Panc1 (cell line): ENCODE results near the gene GRIA4. TPM values are rescaled to one million over a fixed set of nuclear protein-coding genes. Genes with fewer than 3 reads are reported as not detected.

Experiments
- ATAC-seq: fragments of 200-7000 bp; cut with Tn5 transposase; 2 replicates; pipeline ENCODE4 v1.9.1; 2020; ENCODE audit warnings: mild to moderate bottlenecking, moderate library complexity
- BruUV-seq: library from RNA; stranded (reverse); fragments of 400-500 nt; replicated peaks from 2 replicates; lab custom pipeline; 2021; lab: Mats Ljungman, UMichigan
- CTCF ChIA-PET: fragments of 300-600 bp; sonication (Branson Sonifier 250); formaldehyde crosslinking; loops from one replicate; lab custom pipeline; 2022; ENCODE audit warnings: antibody characterized with exemption; lab: Charles Lee
- POLR2A ChIA-PET: fragments of 300-600 bp; sonication (Branson Sonifier 250); formaldehyde crosslinking; loops from one replicate; lab custom pipeline; 2022; ENCODE audit warnings: antibody characterized with exemption; lab: Charles Lee
- DNase-seq: peaks from one replicate; pipeline ENCODE4 v3.0.0-alpha.2; 2010; ENCODE audit warnings: low read depth, low spot score
- H3K27ac ChIP-seq: 2 replicates; pipeline ENCODE4 v1.5.1; 2011; ENCODE audit warnings: mild to moderate bottlenecking, low read length, inconsistent platforms
- H3K27me3 ChIP-seq: fragments of 200-500 bp; sonication (Bioruptor generic); 2 replicates; pipeline ENCODE4 v1.6.0; 2014; ENCODE audit warnings: low read length, inconsistent platforms; ENCODE audit not compliant: control insufficient read depth, insufficient read depth
- H3K36me3 ChIP-seq: fragments of 200-500 bp; sonication (Bioruptor generic); 2 replicates; pipeline ENCODE4 v1.5.1; 2014; ENCODE audit warnings: inconsistent platforms, mild to moderate bottlenecking, low read length, moderate library complexity; ENCODE audit not compliant: control insufficient read depth, insufficient read depth
- H3K4me1 ChIP-seq: 2 replicates; pipeline ENCODE4 v1.5.1; 2011; ENCODE audit warnings: inconsistent platforms, mild to moderate bottlenecking, low read length, moderate library complexity; ENCODE audit not compliant: control insufficient read depth, insufficient read depth
- H3K4me3 ChIP-seq, 2 experiments: 2 replicates each; pipeline ENCODE4 v1.5.1; 2011 to 2012; ENCODE audit warnings: low read depth in 2 of 2, low read length in 2 of 2, mild to moderate bottlenecking in 2 of 2, inconsistent platforms in 1 of 2, moderate library complexity in 1 of 2
- H3K9me3 ChIP-seq: fragments of 200-500 bp; sonication (Bioruptor generic); 2 replicates; pipeline ENCODE4 v1.5.1; 2014; ENCODE audit warnings: low read depth, mild to moderate bottlenecking, inconsistent platforms, low read length, moderate library complexity; ENCODE audit not compliant: control insufficient read depth, insufficient read depth
- POLR2AphosphoS5 ChIP-seq: IDR thresholded peaks from 2 replicates; pipeline ENCODE4 v1.6.1; 2012; ENCODE audit warnings: mild to moderate bottlenecking, low read depth, low read length, moderate library complexity
- SIN3A ChIP-seq: IDR thresholded peaks from 2 replicates; pipeline ENCODE4 v1.6.1; 2012; ENCODE audit warnings: low read depth, mild to moderate bottlenecking, low read length, moderate library complexity, borderline replicate concordance; ENCODE audit not compliant: insufficient read depth
- TCF7L2 ChIP-seq: IDR thresholded peaks from 2 replicates; pipeline ENCODE4 v1.6.1; 2011; ENCODE audit warnings: mild to moderate bottlenecking, low read depth, low read length, inconsistent platforms
- in situ Hi-C: cut with HindIII; loops from 2 replicates; pipeline ENCODE4 v1.10.0; 2016; ENCODE audit warnings: low sequenced_read_pairs, low pct_unique_long_range_greater_than_20kb
- intact Hi-C: fragments of 100-400 bp; cut with micrococcal nuclease; formaldehyde crosslinking; loops from one replicate; pipeline ENCODE4 v1.10.0; 2022; ENCODE audit not compliant: unreplicated experiment
- total RNA-seq: library from RNA; stranded (reverse); gene quantifications from one replicate; pipeline ENCODE4 v1.2.1, GENCODE V29; 2021; ENCODE audit not compliant: unreplicated experiment
- TF ChIP-seq, protein P1 (sequence below): fragments of 450-650 bp; IDR thresholded peaks from 2 replicates; pipeline ENCODE4 v1.5.1; 2017; ENCODE audit warnings: mild to moderate bottlenecking
- TF ChIP-seq, protein P2 (sequence below), 2 experiments: IDR thresholded peaks; 2 replicates each; pipeline ENCODE4 v1.6.1; 2011 to 2012; ENCODE audit warnings: low read depth in 2 of 2, control low read depth in 1 of 2, low read length in 1 of 2, mild to moderate bottlenecking in 1 of 2, moderate library complexity in 1 of 2; ENCODE audit not compliant: insufficient read depth in 1 of 2

GRIA4 gene
- total RNA-seq, 1 experiment from 2014 or later = not detected

GRCh38 chr11:105867742-105868141 is 257.9 kb downstream of the GRIA4 start:
- intact Hi-C loops (loop anchor here (10.0 kb wide), 1 partner anchor 353 kb away; no protein-coding TSS in a partner anchor), in situ Hi-C loops (no loop called here)
- Histone ChIP-seq H3K4me3 (no peak overlapping the region), H3K27ac (no peak overlapping the region), H3K4me1 (no peaks in the 10 kb centered on the region), H3K9me3 (no peaks in the 10 kb centered on the region), H3K36me3 (no peaks in the 10 kb centered on the region), H3K27me3 (peaks cover 12% of the 10 kb centered on the region; the same call in 1 of the 2 replicates)
- TF ChIP-seq, protein P1, sequence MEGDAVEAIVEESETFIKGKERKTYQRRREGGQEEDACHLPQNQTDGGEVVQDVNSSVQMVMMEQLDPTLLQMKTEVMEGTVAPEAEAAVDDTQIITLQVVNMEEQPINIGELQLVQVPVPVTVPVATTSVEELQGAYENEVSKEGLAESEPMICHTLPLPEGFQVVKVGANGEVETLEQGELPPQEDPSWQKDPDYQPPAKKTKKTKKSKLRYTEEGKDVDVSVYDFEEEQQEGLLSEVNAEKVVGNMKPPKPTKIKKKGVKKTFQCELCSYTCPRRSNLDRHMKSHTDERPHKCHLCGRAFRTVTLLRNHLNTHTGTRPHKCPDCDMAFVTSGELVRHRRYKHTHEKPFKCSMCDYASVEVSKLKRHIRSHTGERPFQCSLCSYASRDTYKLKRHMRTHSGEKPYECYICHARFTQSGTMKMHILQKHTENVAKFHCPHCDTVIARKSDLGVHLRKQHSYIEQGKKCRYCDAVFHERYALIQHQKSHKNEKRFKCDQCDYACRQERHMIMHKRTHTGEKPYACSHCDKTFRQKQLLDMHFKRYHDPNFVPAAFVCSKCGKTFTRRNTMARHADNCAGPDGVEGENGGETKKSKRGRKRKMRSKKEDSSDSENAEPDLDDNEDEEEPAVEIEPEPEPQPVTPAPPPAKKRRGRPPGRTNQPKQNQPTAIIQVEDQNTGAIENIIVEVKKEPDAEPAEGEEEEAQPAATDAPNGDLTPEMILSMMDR = no peak
- TF ChIP-seq POLR2AphosphoS5 (no peak), SIN3A (no peak), TCF7L2 (no peak)
- TF ChIP-seq, protein P2, sequence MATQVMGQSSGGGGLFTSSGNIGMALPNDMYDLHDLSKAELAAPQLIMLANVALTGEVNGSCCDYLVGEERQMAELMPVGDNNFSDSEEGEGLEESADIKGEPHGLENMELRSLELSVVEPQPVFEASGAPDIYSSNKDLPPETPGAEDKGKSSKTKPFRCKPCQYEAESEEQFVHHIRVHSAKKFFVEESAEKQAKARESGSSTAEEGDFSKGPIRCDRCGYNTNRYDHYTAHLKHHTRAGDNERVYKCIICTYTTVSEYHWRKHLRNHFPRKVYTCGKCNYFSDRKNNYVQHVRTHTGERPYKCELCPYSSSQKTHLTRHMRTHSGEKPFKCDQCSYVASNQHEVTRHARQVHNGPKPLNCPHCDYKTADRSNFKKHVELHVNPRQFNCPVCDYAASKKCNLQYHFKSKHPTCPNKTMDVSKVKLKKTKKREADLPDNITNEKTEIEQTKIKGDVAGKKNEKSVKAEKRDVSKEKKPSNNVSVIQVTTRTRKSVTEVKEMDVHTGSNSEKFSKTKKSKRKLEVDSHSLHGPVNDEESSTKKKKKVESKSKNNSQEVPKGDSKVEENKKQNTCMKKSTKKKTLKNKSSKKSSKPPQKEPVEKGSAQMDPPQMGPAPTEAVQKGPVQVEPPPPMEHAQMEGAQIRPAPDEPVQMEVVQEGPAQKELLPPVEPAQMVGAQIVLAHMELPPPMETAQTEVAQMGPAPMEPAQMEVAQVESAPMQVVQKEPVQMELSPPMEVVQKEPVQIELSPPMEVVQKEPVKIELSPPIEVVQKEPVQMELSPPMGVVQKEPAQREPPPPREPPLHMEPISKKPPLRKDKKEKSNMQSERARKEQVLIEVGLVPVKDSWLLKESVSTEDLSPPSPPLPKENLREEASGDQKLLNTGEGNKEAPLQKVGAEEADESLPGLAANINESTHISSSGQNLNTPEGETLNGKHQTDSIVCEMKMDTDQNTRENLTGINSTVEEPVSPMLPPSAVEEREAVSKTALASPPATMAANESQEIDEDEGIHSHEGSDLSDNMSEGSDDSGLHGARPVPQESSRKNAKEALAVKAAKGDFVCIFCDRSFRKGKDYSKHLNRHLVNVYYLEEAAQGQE (IDR thresholded peaks at IDR 0.05; ENCODE audit: insufficient read depth in 1 of 2, low read depth in 2 of 2, low read length in 1 of 2) = no peak
- CTCF ChIA-PET = no interaction called here
- POLR2A ChIA-PET = no interaction called here
- DNase-seq (no peak), ATAC-seq (no peak)
- no TSS peak for BruUV-seq

GRCh38 chr11:105868762-105869285 is 259.0 kb downstream of the GRIA4 start:
- no TSS peak for BruUV-seq
- no peak for DNase-seq
- Histone ChIP-seq H3K9me3 (no peaks in the 10 kb centered on the region), H3K4me3 (no peak overlapping the region), H3K4me1 (no peaks in the 10 kb centered on the region), H3K27me3 (peaks cover 8% of the 10 kb centered on the region; the same call in 1 of the 2 replicates), H3K27ac (no peak overlapping the region), H3K36me3 (no peaks in the 10 kb centered on the region)
- TF ChIP-seq TCF7L2 = no peak
- TF ChIP-seq, protein P1 = no peak
- no peak for TF ChIP-seq SIN3A
- TF ChIP-seq, protein P2 (IDR thresholded peaks at IDR 0.05; ENCODE audit: insufficient read depth in 1 of 2, low read depth in 2 of 2, low read length in 1 of 2) = no peak
- TF ChIP-seq POLR2AphosphoS5 = no peak
- intact Hi-C loops (loop anchor here (10.0 kb wide), 1 partner anchor 354 kb away; no protein-coding TSS in a partner anchor), in situ Hi-C loops (no loop called here)
- POLR2A ChIA-PET = no interaction called here
- CTCF ChIA-PET = no interaction called here
- no peak for ATAC-seq
